Effector memory CD8-positive, alpha-beta T cell (primary cell): ENCODE measurements around the gene CHD2.
A peak's percentile ranks its signal among the peaks of the same experiment; 100 is the strongest.
"Not testable (repeated sequence)": the region's sequence is repeated elsewhere in the genome, so short reads cannot be mapped to it uniquely, and the experiment has no call there.

Experiments used
- ATAC-seq: fragments of 150-1000 bp; cut with Tn5 transposase; replicated peaks from 2 replicates; pipeline ENCODE4 v1.10.0; 2021; ENCODE audit warnings: mild to moderate bottlenecking, moderate library complexity
- DNase-seq, 3 experiments: peaks; one replicate each; pipeline ENCODE4 v3.0.0; 2021
- H3K27ac Mint-ChIP-seq, 2 donors: one replicate each; pipeline ENCODE4 v1.8.0; 2022; ENCODE audit warnings: mild to moderate bottlenecking in 2 of 2, mixed read lengths in 2 of 2, moderate library complexity in 2 of 2
- H3K27me3 Mint-ChIP-seq, 2 donors: one replicate each; pipeline ENCODE4 v1.8.0; 2022; ENCODE audit warnings: mixed read lengths in 2 of 2
- H3K36me3 Mint-ChIP-seq: one replicate; pipeline ENCODE4 v1.8.0; 2022; ENCODE audit warnings: mild to moderate bottlenecking, moderate library complexity, mixed read lengths; ENCODE audit not compliant: insufficient read depth
- H3K4me1 Mint-ChIP-seq, 2 donors: one replicate each; pipeline ENCODE4 v1.8.0; 2022; ENCODE audit warnings: low read depth in 2 of 2, mixed read lengths in 2 of 2
- H3K4me3 Mint-ChIP-seq, 2 donors: one replicate each; pipeline ENCODE4 v1.8.0; 2022; ENCODE audit warnings: mild to moderate bottlenecking in 2 of 2, mixed read lengths in 2 of 2, moderate library complexity in 2 of 2
- H3K9me3 Mint-ChIP-seq, 2 donors: one replicate each; pipeline ENCODE4 v1.8.0; 2022; ENCODE audit warnings: mixed read lengths in 2 of 2

CHD2 gene

GRCh38 chr15:93029836-93030429 lies 129.8 kb downstream of the CHD2 start:
- DNase-seq (no peak), ATAC-seq (no peak)
- no peak overlapping the region for H3K4me3 Mint-ChIP-seq
- H3K4me1 Mint-ChIP-seq: peaks cover 27 to 37% of the 10 kb centered on the region in 2 donors
- H3K9me3 Mint-ChIP-seq: no peaks in the 10 kb centered on the region
- H3K27ac Mint-ChIP-seq: peak overlapping the region; percentile 63 to 79
- H3K36me3 Mint-ChIP-seq: peaks cover 43% of the 10 kb centered on the region
- no peaks in the 10 kb centered on the region for H3K27me3 Mint-ChIP-seq

DNA sequence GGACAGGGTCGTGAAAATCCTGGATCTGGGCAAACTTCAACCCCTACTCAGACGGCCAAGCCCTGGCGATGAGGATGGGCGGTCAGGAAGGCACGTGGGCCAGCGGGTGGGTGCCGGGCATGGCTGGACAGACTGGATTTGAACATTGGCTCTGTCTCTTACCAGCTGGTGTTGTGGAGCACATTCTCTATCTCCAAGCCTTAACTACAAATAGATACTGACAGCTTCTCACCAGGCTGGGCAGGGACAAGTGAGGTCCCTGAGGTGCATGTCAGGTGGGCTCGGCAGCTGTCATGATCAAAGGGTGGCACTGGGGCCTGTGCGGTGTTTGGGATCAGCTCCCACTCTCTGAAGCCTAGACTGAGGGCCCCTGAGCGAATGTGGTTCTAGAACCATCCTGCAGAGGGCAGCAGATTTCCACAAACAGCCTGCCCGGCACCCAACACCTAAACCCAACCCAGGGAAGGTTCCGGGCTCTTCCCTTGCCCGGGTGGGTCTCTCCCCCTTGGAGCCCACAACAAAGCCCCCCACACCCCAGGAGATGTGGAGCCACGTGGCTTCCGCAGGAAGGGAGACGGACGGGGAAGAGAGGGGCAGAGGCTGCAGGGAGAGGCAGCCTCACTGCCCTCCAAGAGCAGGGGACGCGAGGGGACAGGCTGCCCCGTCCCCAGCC lies 130.4 kb downstream of the CHD2 start:
- peak; percentile 89 for ATAC-seq
- H3K4me3 Mint-ChIP-seq: no peak overlapping the region
- H3K36me3 Mint-ChIP-seq: peaks cover 37% of the 10 kb centered on the region
- peaks cover 21 to 35% of the 10 kb centered on the region in 2 donors for H3K4me1 Mint-ChIP-seq
- H3K27me3 Mint-ChIP-seq: no peaks in the 10 kb centered on the region
- DNase-seq: peak; percentile 65 to 72 (median 65)
- H3K9me3 Mint-ChIP-seq: no peaks in the 10 kb centered on the region
- H3K27ac Mint-ChIP-seq: peak overlapping the region; percentile 51 to 63

- no peaks in the 10 kb centered on the region for H3K9me3 Mint-ChIP-seq
- ATAC-seq (no peak), DNase-seq (no peak)
- peaks cover 32% of the 10 kb centered on the region for H3K36me3 Mint-ChIP-seq
- no peak overlapping the region for H3K4me3 Mint-ChIP-seq
- H3K4me1 Mint-ChIP-seq: peaks cover 20 to 38% of the 10 kb centered on the region in 2 donors
- H3K27ac Mint-ChIP-seq: peak overlapping the region in 1 of 2 donors; percentile 63
- H3K27me3 Mint-ChIP-seq: peaks cover 0 to 5% of the 10 kb centered on the region in 2 donors
Observed at GRCh38 chr15:93031103-93031464, 131.0 kb downstream of the CHD2 start.

DNA sequence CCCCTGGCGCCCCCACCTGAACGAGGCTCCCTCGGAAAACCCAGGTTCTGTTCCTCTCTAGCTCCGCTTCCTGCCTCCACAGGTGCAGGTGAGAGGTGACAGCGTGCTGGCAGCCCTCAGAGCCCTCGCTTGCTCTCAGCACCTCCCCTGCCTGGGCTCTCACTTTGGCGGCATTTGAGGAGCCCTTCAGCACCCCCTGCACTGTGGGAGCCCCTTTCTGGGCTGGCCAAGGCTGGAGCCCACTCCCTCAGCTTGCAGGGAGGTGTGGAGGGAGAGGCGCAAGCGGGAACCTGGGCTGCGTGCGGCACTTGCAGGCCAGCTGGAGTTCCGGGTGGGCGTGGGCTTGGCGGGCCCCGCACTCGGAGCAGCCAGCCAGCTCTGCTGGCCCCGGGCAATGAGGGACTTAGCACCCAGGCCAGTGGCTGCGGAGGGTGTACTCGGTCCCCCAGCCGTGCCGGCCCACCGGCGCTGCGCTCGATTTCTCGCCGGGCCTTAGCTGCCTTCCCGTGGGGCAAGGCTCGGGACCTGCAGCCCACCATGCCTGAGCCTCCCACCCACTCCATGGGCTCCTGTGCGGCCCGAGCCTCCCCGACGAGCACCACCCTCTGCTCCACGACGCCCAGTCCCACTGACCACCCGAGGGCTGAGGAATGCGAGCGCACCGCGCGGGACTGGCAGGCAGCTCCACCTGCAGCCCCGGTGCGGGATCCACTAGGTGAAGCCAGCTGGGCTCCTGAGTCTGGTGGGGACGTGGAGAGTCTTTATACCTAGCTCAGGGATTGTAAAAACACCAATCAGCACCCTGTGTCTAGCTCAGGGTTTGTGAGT lies 131.6 kb downstream of the CHD2 start:
- not testable (repeated sequence) for DNase-seq, H3K9me3 Mint-ChIP-seq, H3K27ac Mint-ChIP-seq, H3K4me3 Mint-ChIP-seq, ATAC-seq
- Mint-ChIP-seq H3K27me3 (peaks cover 0 to 12% of the 10 kb centered on the region in 2 donors), H3K36me3 (peaks cover 25% of the 10 kb centered on the region), H3K4me1 (peaks cover 21 to 38% of the 10 kb centered on the region in 2 donors)

DNA sequence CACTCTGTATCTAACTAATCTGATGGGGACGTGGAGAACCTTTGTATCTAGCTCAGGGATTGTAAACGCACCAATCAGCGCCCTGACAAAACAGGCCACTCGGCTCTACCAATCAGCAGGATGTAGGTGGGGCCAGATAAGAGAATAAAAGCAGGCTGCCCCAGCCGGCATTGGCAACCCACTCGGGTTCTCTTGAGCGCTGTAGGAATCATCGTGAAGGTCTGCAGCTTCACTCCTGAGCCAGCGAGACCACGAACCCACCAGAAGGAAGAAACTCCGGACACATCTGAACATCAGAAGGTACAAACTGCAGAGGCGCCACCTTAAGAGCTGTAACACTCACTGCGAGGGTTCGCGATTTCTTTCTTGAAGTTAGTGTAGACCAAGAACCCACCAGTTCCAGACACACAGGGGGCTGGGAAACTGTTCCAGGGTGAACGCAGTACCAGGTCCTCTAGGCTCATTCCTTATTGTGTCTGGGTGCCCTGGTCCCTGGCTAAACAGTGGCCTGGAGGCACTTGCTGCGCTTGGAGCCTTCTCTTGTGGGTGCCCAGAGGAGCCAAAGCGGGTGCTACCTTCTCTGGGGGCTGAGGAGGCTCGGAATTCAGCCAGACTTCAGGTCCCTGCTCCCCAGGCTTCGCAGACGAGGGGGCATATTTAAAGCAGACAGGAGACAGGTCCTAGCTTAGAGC lies 132.5 kb downstream of the CHD2 start:
- DNase-seq, H3K9me3 Mint-ChIP-seq, H3K4me3 Mint-ChIP-seq, H3K27ac Mint-ChIP-seq, ATAC-seq: not testable (repeated sequence)
- H3K36me3 Mint-ChIP-seq: peaks cover 19% of the 10 kb centered on the region
- peaks cover 21 to 37% of the 10 kb centered on the region in 2 donors for H3K4me1 Mint-ChIP-seq
- H3K27me3 Mint-ChIP-seq: peaks cover 0 to 13% of the 10 kb centered on the region in 2 donors

DNA sequence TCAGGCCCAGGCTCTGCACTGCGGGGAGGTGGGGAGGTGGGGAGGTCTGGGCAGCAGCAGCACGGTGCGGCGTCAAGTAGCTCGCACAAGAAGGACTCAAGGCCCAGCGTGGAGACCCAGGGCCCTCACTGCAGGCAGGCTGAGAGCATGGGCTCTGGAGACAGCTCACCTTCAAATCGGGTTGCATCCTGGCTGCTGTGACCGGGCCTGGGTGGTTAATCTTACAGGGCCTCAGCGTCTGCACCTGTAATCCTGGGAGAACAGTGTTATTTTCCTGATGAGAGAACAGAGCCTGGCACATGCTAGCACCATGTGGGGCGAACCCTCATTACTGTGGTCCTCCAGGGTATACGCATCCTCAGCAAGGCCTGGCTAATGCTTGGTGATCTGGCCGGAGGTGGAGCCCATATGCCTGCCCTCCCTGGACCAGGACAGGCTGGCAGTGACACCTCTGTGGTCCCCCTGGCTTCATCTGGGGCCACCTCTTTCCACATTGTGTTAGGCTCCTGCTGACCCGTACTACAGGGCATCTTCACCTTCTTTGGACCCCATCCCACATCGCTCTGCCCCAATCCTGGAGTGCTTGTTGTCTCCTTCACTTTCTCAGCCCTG lies 133.4 kb downstream of the CHD2 start:
- Mint-ChIP-seq H3K27me3 (peaks cover 0 to 13% of the 10 kb centered on the region in 2 donors), H3K9me3 (no peaks in the 10 kb centered on the region), H3K36me3 (peaks cover 15% of the 10 kb centered on the region), H3K27ac (no peak overlapping the region), H3K4me1 (peaks cover 21 to 33% of the 10 kb centered on the region in 2 donors), H3K4me3 (no peak overlapping the region)
- DNase-seq (no peak), ATAC-seq (no peak)

- H3K4me3 Mint-ChIP-seq: no peak overlapping the region
- DNase-seq (no peak), ATAC-seq (no peak)
- no peaks in the 10 kb centered on the region for H3K9me3 Mint-ChIP-seq
- H3K36me3 Mint-ChIP-seq: peaks cover 8% of the 10 kb centered on the region
- peaks cover 0 to 14% of the 10 kb centered on the region in 2 donors for H3K27me3 Mint-ChIP-seq
- H3K4me1 Mint-ChIP-seq: peaks cover 18 to 30% of the 10 kb centered on the region in 2 donors
- H3K27ac Mint-ChIP-seq: no peak overlapping the region
Observed at GRCh38 chr15:93034512-93034911, 134.4 kb downstream of the CHD2 start.

- H3K36me3 Mint-ChIP-seq: peaks cover 3% of the 10 kb centered on the region
- H3K4me3 Mint-ChIP-seq: peak overlapping the region; percentile 19 to 25
- H3K9me3 Mint-ChIP-seq: no peaks in the 10 kb centered on the region
- DNase-seq (no peak), ATAC-seq (no peak)
- H3K4me1 Mint-ChIP-seq: peaks cover 10 to 22% of the 10 kb centered on the region in 2 donors
- H3K27me3 Mint-ChIP-seq: peaks cover under 1 to 22% of the 10 kb centered on the region in 2 donors
- peak overlapping the region; percentile 6 to 50 for H3K27ac Mint-ChIP-seq
Observed at GRCh38 chr15:93035092-93035915, 135.2 kb downstream of the CHD2 start.

GRCh38 chr15:93035953-93036810 lies 136.1 kb downstream of the CHD2 start:
- H3K27me3 Mint-ChIP-seq: peaks cover 5 to 31% of the 10 kb centered on the region in 2 donors
- H3K36me3 Mint-ChIP-seq: peaks cover 6% of the 10 kb centered on the region
- peak overlapping the region in 1 of 2 donors; percentile 6 for H3K27ac Mint-ChIP-seq
- DNase-seq (peak; percentile 49 to 57 (median 53)), ATAC-seq (peak; percentile 93)
- H3K9me3 Mint-ChIP-seq: no peaks in the 10 kb centered on the region
- peak overlapping the region; percentile 60 to 62 for H3K4me3 Mint-ChIP-seq
- H3K4me1 Mint-ChIP-seq: peaks cover 5 to 17% of the 10 kb centered on the region in 2 donors

GRCh38 chr15:93036951-93037819 lies 137.1 kb downstream of the CHD2 start:
- Mint-ChIP-seq H3K36me3 (peaks cover 6% of the 10 kb centered on the region), H3K4me3 (no peak overlapping the region)

More at GRCh38 chr15:93036951-93037819, 137.1 kb downstream of the CHD2 start:
- Mint-ChIP-seq H3K4me1 (peaks cover 5 to 14% of the 10 kb centered on the region in 2 donors), H3K27me3 (peaks cover 5 to 34% of the 10 kb centered on the region in 2 donors), H3K27ac (no peak overlapping the region), H3K9me3 (no peaks in the 10 kb centered on the region)
- no peak for ATAC-seq
- DNase-seq: no peak
